HL-60 (cell line): ENCODE results near the gene ABO.
"Not testable (repeated sequence)": the region's sequence is repeated elsewhere in the genome, so short reads cannot be mapped to it uniquely, and the experiment has no call there.

Experiments used
- DNase-seq, 2 experiments: peaks; one replicate each; pipeline ENCODE4 v3.0.0-alpha.2; 2010 to 2020; ENCODE audit warnings: low read depth in 1 of 2, low spot score in 1 of 2
- H3K27ac ChIP-seq: fragments of 250-450 bp; sonication (Bioruptor Pico); replicated peaks from 2 replicates; pipeline ENCODE4 v1.5.1; 2020; ENCODE audit warnings: mild to moderate bottlenecking, moderate library complexity
- H3K27me3 ChIP-seq: fragments of 250-450 bp; sonication (Bioruptor Pico); 2 replicates; pipeline ENCODE4 v1.5.1; 2021; ENCODE audit warnings: mild to moderate bottlenecking, moderate library complexity; ENCODE audit not compliant: insufficient read depth, poor library complexity, severe bottlenecking
- H3K4me3 ChIP-seq: replicated peaks from 2 replicates; pipeline ENCODE4 v1.5.1; 2011; ENCODE audit warnings: mild to moderate bottlenecking, control low read depth, low read length; ENCODE audit not compliant: insufficient read depth
- GABPA ChIP-seq: IDR thresholded peaks from 2 replicates; pipeline ENCODE4 v1.6.1; 2012; ENCODE audit warnings: low read depth
- POLR2AphosphoS5 ChIP-seq: IDR thresholded peaks from 2 replicates; pipeline ENCODE4 v1.6.1; 2012; ENCODE audit warnings: low read depth
- SPI1 ChIP-seq: IDR thresholded peaks from 2 replicates; pipeline ENCODE4 v1.6.1; 2012; ENCODE audit warnings: low read depth, mild to moderate bottlenecking, borderline replicate concordance
- TF ChIP-seq, protein P1 (sequence below): IDR thresholded peaks from 2 replicates; pipeline ENCODE4 v1.6.1; 2012; ENCODE audit warnings: low read depth; ENCODE audit not compliant: insufficient replicate concordance
- TF ChIP-seq, protein P2 (sequence below): IDR thresholded peaks from one replicate; pipeline ENCODE4 v1.5.1; 2011; ENCODE audit warnings: low read length, control low read depth, inconsistent platforms; ENCODE audit not compliant: insufficient read depth

ABO gene

DNA sequence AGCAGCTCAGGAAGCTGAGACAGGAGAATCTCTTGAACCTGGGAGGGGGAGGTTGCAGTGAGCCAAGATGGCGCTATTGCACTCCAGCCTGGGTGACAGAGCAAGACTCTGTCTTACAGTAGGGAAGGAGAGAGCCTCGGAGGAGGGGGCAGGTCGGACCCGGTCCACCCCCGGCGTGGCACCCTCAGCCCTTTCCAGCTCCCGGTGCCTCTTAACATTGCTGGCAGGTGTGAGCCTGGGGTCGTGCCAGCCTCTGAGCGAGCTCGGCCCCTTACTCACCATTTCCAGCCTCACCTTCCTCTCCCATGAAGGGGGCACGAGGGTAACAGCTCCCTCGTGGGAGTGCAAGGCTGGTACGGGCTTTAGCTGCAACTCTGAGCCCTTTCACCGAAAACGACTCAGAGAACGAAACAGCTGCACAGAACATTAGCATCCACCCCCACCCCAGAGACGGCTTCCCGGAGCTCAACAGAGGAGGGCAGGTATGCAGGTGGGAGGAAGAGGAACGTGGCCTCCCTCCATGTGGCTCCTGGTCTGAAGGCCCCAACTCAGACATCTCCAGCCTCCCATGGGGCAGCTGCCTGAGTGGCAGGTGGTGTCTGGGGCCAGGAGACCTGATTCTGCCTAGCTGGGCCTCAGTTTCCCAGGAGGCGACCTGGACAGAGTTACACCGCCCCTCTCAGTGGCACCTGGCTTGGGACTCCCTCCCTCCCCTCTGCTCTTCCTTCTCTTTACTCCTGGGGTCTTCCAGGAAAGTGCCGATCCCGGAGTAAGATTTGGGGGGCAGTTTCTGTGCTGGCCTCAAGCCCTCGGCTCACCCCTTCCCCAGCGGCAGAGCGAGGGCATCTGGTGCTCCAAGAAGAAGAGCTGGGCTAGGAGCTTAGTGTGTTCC lies 28.5 kb upstream of the ABO start:
- no peak for DNase-seq
- no peak overlapping the region for H3K4me3 ChIP-seq
- H3K27ac ChIP-seq, result no peak overlapping the region
- TF ChIP-seq, protein P1, sequence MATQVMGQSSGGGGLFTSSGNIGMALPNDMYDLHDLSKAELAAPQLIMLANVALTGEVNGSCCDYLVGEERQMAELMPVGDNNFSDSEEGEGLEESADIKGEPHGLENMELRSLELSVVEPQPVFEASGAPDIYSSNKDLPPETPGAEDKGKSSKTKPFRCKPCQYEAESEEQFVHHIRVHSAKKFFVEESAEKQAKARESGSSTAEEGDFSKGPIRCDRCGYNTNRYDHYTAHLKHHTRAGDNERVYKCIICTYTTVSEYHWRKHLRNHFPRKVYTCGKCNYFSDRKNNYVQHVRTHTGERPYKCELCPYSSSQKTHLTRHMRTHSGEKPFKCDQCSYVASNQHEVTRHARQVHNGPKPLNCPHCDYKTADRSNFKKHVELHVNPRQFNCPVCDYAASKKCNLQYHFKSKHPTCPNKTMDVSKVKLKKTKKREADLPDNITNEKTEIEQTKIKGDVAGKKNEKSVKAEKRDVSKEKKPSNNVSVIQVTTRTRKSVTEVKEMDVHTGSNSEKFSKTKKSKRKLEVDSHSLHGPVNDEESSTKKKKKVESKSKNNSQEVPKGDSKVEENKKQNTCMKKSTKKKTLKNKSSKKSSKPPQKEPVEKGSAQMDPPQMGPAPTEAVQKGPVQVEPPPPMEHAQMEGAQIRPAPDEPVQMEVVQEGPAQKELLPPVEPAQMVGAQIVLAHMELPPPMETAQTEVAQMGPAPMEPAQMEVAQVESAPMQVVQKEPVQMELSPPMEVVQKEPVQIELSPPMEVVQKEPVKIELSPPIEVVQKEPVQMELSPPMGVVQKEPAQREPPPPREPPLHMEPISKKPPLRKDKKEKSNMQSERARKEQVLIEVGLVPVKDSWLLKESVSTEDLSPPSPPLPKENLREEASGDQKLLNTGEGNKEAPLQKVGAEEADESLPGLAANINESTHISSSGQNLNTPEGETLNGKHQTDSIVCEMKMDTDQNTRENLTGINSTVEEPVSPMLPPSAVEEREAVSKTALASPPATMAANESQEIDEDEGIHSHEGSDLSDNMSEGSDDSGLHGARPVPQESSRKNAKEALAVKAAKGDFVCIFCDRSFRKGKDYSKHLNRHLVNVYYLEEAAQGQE, result no peak
- no peak for TF ChIP-seq POLR2AphosphoS5
- no peak for TF ChIP-seq GABPA
- no peak for TF ChIP-seq SPI1
- TF ChIP-seq, protein P2, sequence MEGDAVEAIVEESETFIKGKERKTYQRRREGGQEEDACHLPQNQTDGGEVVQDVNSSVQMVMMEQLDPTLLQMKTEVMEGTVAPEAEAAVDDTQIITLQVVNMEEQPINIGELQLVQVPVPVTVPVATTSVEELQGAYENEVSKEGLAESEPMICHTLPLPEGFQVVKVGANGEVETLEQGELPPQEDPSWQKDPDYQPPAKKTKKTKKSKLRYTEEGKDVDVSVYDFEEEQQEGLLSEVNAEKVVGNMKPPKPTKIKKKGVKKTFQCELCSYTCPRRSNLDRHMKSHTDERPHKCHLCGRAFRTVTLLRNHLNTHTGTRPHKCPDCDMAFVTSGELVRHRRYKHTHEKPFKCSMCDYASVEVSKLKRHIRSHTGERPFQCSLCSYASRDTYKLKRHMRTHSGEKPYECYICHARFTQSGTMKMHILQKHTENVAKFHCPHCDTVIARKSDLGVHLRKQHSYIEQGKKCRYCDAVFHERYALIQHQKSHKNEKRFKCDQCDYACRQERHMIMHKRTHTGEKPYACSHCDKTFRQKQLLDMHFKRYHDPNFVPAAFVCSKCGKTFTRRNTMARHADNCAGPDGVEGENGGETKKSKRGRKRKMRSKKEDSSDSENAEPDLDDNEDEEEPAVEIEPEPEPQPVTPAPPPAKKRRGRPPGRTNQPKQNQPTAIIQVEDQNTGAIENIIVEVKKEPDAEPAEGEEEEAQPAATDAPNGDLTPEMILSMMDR, result no peak
- H3K27me3 ChIP-seq, result peaks cover 5% of the 10 kb centered on the region

DNA sequence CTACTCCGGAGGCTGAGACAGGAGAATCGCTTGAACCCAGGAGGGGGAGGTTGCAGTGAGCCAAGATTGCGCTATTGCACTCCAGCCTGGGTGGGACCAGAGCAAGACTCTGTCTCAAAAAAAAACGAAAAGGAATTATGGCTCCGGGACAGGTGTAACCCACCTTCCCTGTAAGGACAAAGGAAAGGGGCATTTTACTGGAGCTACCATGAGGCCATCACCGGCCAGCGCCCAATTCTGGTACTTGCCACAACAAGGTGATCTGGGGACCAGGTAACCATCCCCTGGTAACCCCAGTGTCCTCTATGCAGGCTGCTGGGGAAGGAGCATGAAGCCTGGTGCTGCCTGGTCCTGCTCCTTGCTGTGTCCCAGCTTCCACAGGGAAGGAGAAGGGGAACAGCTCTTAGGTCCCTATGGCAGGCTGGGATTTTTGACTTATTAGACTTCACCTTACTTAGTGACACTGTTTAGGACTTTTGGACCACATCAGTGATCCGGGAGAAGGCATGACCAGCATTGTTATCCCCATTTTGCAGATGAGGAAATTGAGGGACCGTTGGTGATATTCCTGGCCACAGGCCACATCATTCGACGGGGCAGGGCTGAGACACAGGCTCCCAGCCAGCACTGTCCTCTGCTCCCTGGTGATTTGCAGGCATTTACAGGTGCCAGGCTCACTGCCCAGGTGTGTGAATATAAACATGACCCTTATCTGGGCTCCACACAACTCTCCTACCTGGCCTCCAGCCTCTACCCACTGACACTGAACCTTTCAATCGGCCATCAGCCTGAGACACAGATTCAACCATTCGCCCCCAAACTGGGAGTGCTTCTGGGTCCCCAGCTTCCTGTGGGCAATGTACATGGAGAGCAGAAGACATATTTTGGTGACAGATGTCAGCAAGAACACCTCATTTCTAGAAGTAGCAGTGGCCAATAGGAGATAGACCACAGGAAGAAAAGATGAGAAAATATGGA lies 26.5 kb upstream of the ABO start:
- H3K27ac ChIP-seq, result no peak overlapping the region
- TF ChIP-seq SPI1, result no peak
- TF ChIP-seq, protein P1, result no peak
- no peak for TF ChIP-seq GABPA
- no peak for TF ChIP-seq POLR2AphosphoS5
- TF ChIP-seq, protein P2, result no peak
- no peak overlapping the region for H3K4me3 ChIP-seq
- no peaks in the 10 kb centered on the region for H3K27me3 ChIP-seq
- DNase-seq, result no peak

DNA sequence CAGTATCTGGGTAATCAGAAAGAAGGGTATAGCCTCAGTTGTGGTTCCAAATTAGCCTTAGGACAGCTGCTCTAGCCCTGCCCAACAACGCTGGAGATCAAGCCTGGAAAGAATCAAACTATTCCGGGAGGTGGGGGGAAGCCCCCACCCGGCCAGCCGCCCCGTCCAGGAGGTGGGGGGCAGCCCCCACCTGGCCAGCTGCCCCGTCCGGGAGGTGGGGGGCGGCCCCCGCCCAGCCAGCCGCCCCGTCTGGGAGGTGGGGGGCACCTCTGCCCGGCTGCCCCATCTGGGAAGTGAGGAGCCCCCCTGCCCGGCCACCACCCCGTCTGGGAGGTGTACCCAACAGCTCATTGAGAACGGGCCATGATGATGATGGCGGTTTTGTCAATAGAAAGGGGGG lies 25.0 kb upstream of the ABO start:
- not testable (repeated sequence) for H3K27ac ChIP-seq, H3K27me3 ChIP-seq, DNase-seq

DNA sequence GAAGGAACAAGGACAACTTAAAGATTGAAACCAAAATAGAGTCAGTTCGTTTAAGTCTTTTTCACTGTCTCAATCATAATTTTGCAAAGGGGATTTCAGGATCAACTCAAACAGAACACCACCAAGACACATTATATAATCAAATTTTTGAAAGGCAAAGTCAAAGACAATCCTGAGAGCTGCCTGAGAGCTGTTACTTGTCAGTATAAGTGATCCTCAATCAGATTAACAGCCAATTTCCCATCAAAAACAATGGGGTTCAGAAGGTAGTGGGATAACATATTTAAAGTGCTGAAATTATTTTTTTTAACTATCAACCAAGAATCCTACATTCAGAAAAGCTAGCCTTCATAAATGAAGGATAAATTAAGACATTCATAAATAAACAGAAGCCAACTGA lies 19.3 kb upstream of the ABO start:
- Histone ChIP-seq H3K4me3 (no peak overlapping the region), H3K27me3 (peaks cover 4% of the 10 kb centered on the region), H3K27ac (no peak overlapping the region)
- TF ChIP-seq, protein P1, result no peak
- TF ChIP-seq SPI1, result no peak
- TF ChIP-seq POLR2AphosphoS5, result no peak
- TF ChIP-seq GABPA, result no peak
- TF ChIP-seq, protein P2, result no peak
- DNase-seq, result no peak

More for the DNA sequence above, 25.0 kb upstream of the ABO start:
- not testable (repeated sequence) for H3K4me3 ChIP-seq
